ENCODE results near the gene TMEM108.

DNA sequence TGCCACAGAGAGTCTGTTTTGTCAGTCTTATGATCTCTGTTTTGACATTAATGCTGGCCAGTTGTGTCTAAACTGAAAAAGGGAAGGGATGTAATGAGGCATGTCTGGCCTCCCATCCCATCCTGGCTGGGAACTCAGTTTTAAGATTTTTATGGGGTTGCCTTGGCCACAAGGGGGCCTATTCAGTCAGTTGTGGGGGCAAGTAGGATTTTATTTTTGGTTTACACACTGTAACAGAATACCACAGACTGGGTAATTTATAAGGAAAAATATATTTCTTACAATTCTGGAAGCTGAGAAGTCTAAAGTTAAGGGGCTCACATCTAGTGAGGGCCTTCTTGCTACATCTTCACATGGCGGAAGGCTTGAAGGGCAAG, 129.8 kb downstream of the TMEM108 start:
- TF ChIP-seq POLR2AphosphoS5 (IDR thresholded peaks at IDR 0.05; ENCODE audit: low read depth, low read length) (no peak), TAF1 (IDR thresholded peaks at IDR 0.05; ENCODE audit: borderline replicate concordance, insufficient read depth, low read length) (no peak)
